ENCODE results near the gene UBXN7.
A peak's percentile ranks its signal among the peaks of the same experiment; 100 is the strongest.
"Not testable (repeated sequence)": the region's sequence is repeated elsewhere in the genome, so short reads cannot be mapped to it uniquely, and the experiment has no call there.

UBXN7 gene

GRCh38 chr3:196354132-196354531, 78.1 kb downstream of the UBXN7 start:
- no peak for DNase-seq (ENCODE audit: low read depth)

GRCh38 chr3:196351541-196351940, 80.7 kb downstream of the UBXN7 start:
- no peak for DNase-seq (ENCODE audit: low read depth)

GRCh38 chr3:196350067-196350466, 82.2 kb downstream of the UBXN7 start:
- no peak for DNase-seq (ENCODE audit: low read depth)

GRCh38 chr3:196348698-196349097, 83.5 kb downstream of the UBXN7 start:
- DNase-seq (ENCODE audit: low read depth): no peak

GRCh38 chr3:196344663-196345062, 87.6 kb downstream of the UBXN7 start:
- no peak for DNase-seq (ENCODE audit: low read depth)

- not testable (repeated sequence) for DNase-seq (ENCODE audit: low read depth)
Observed at GRCh38 chr3:196343917-196344316, 88.3 kb downstream of the UBXN7 start.

GRCh38 chr3:196341137-196341536, 91.1 kb downstream of the UBXN7 start:
- no peak for DNase-seq (ENCODE audit: low read depth)

GRCh38 chr3:196340466-196340865, 91.8 kb downstream of the UBXN7 start:
- DNase-seq (ENCODE audit: low read depth): no peak

GRCh38 chr3:196339493-196340254, 92.6 kb downstream of the UBXN7 start:
- DNase-seq (ENCODE audit: low read depth): no peak

- DNase-seq (ENCODE audit: low read depth): no peak
Observed at GRCh38 chr3:196339044-196339443, 93.2 kb downstream of the UBXN7 start.

- no peak for DNase-seq (ENCODE audit: low read depth)
Observed at GRCh38 chr3:196336319-196337145, 95.7 kb downstream of the UBXN7 start.

- no peak for DNase-seq (ENCODE audit: low read depth)
Observed at GRCh38 chr3:196335503-196335948, 96.7 kb downstream of the UBXN7 start.

- no peak for DNase-seq (ENCODE audit: low read depth)
Observed at GRCh38 chr3:196334982-196335381, 97.2 kb downstream of the UBXN7 start.

- no peak for DNase-seq (ENCODE audit: low read depth)
Observed at GRCh38 chr3:196332168-196332567, 100.1 kb downstream of the UBXN7 start.

GRCh38 chr3:196327405-196327804, 104.8 kb downstream of the UBXN7 start:
- DNase-seq (ENCODE audit: low read depth): no peak

GRCh38 chr3:196326936-196327335, 105.3 kb downstream of the UBXN7 start:
- DNase-seq (ENCODE audit: low read depth): no peak

GRCh38 chr3:196323691-196324090, 108.5 kb downstream of the UBXN7 start:
- no peak for DNase-seq (ENCODE audit: low read depth)

GRCh38 chr3:196323016-196323415, 109.2 kb downstream of the UBXN7 start:
- DNase-seq (ENCODE audit: low read depth): no peak

- DNase-seq (ENCODE audit: low read depth): no peak
Observed at GRCh38 chr3:196321162-196321561, 111.1 kb downstream of the UBXN7 start.

GRCh38 chr3:196320137-196320536, 112.1 kb downstream of the UBXN7 start:
- no peak for DNase-seq (ENCODE audit: low read depth)

- DNase-seq (ENCODE audit: low read depth): peak; percentile 76
Observed at GRCh38 chr3:196317687-196318467, 114.3 kb downstream of the UBXN7 start, which contains the start of gene DYNLT2B. Gene DYNLT2B (minus strand): TSS chr3:196318240. CDS start chr3:196318152, 88 bp downstream.
